ENCODE data around the gene AMN. TPM values are rescaled to one million over a fixed set of nuclear protein-coding genes. Genes with fewer than 3 reads are reported as not detected.

AMN gene
- polyA plus RNA-seq, 4 donors: 17.4 to 43.4 (median 38.0) TPM

Other genes with a start within 250 kb of the AMN start
- gene TRAF3, start 145.2 kb upstream of the AMN start, polyA plus RNA-seq (ENCODE audit: insufficient read length in 4 of 4): 10 to 100 TPM; 13.9 to 18.1 (median 16.7) TPM
- gene CDC42BPB, start 134.9 kb downstream of the AMN start, polyA plus RNA-seq (ENCODE audit: insufficient read length in 4 of 4): 10 to 100 TPM; 71.9 to 96.1 (median 82.7) TPM
- gene LBHD2, start 161.5 kb downstream of the AMN start, polyA plus RNA-seq (ENCODE audit: insufficient read length in 4 of 4): not detected
- gene EXOC3L4, start 172.1 kb downstream of the AMN start, polyA plus RNA-seq (ENCODE audit: insufficient read length in 4 of 4): 1 to 10 TPM; 2.5 to 5.8 (median 3.9) TPM
- gene TNFAIP2, start 200.8 kb downstream of the AMN start, polyA plus RNA-seq (ENCODE audit: insufficient read length in 4 of 4): 10 to 100 TPM; 22.1 to 49.1 (median 37.5) TPM